ENCODE measurements around the gene POLR1F. TPM values are rescaled to one million over a fixed set of nuclear protein-coding genes. Genes with fewer than 3 reads are reported as not detected.

POLR1F gene
- total RNA-seq, 1 experiment from 2014 or later, result 19.8 TPM

DNA sequence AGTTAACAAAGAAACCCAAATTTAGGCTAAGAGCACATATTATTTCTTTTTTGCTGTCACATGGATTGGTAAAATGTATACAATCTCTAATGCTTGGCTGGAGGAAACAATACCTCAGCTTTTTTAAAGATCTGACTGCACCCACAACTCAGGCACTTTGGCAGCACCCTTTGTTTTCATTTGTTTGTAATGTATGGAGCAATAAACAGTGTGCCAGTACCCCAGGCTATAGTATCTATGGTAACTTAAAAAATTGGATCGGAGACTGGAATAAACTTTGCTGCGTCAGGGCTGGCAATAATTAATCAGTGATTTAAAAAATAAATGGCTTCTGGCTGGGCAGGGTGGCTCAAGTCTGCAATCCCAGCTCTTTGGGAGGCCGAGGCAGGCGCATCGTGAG, 27.2 kb downstream of the POLR1F start:
- no peaks in the 10 kb centered on the region for H3K36me3 ChIP-seq (ENCODE audit: low read depth, low read length)
- no peaks in the 10 kb centered on the region for H3K4me1 ChIP-seq (ENCODE audit: insufficient read depth, low read length)
- H2AFZ ChIP-seq (ENCODE audit: low read length), result no peak overlapping the region
- TF ChIP-seq EZH2phosphoT487 (IDR thresholded peaks at IDR 0.05; ENCODE audit: borderline replicate concordance, low read length), result no peak
- no peak for TF ChIP-seq EZH2 (IDR thresholded peaks at IDR 0.05; ENCODE audit: low read length, unreplicated experiment)
- TF ChIP-seq, protein P1, sequence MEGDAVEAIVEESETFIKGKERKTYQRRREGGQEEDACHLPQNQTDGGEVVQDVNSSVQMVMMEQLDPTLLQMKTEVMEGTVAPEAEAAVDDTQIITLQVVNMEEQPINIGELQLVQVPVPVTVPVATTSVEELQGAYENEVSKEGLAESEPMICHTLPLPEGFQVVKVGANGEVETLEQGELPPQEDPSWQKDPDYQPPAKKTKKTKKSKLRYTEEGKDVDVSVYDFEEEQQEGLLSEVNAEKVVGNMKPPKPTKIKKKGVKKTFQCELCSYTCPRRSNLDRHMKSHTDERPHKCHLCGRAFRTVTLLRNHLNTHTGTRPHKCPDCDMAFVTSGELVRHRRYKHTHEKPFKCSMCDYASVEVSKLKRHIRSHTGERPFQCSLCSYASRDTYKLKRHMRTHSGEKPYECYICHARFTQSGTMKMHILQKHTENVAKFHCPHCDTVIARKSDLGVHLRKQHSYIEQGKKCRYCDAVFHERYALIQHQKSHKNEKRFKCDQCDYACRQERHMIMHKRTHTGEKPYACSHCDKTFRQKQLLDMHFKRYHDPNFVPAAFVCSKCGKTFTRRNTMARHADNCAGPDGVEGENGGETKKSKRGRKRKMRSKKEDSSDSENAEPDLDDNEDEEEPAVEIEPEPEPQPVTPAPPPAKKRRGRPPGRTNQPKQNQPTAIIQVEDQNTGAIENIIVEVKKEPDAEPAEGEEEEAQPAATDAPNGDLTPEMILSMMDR (conservative IDR thresholded peaks at IDR 0.05; ENCODE audit: low read depth, low read length), result no peak
- no peaks in the 10 kb centered on the region for H3F3A ChIP-seq (ENCODE audit: low read length, unreplicated experiment)
- no peak for DNase-seq
- no peaks in the 10 kb centered on the region for H4K20me1 ChIP-seq (ENCODE audit: low read length)
- no peak overlapping the region for H3K4me2 ChIP-seq (ENCODE audit: low read length)
- no peak overlapping the region for H3K4me3 ChIP-seq (ENCODE audit: low read length)
- H3K27me3 ChIP-seq (ENCODE audit: low read length), result no peaks in the 10 kb centered on the region
- no peak for ATAC-seq
- H3K27ac ChIP-seq (ENCODE audit: low read length), result no peak overlapping the region
- no peaks in the 10 kb centered on the region for H3K79me2 ChIP-seq (ENCODE audit: low read length)
- ChIA-PET CTCF (no interaction called here), POLR2A (ENCODE audit: unreplicated experiment) (no interaction called here)
- H3K9me3 ChIP-seq (ENCODE audit: low read length), result no peaks in the 10 kb centered on the region
- H3K9me2 ChIP-seq (replicated peaks; ENCODE audit: low read length), result no peaks in the 10 kb centered on the region
- intact Hi-C loops (cut with micrococcal nuclease), result no loop called here
- no TSS peak for BruUV-seq (replicated peaks)
- H3K9ac ChIP-seq (ENCODE audit: low read length), result no peak overlapping the region

- H4K20me1 ChIP-seq (ENCODE audit: low read length), result no peaks in the 10 kb centered on the region
- H3K9ac ChIP-seq (ENCODE audit: low read length), result no peak overlapping the region
- no peaks in the 10 kb centered on the region for H3K9me3 ChIP-seq (ENCODE audit: low read length)
- ATAC-seq, result no peak
- H3K27ac ChIP-seq (ENCODE audit: low read length), result no peak overlapping the region
- H2AFZ ChIP-seq (ENCODE audit: low read length), result no peak overlapping the region
- 0 out of 2 replicates have a peak, but pooled peaks cover 3% of the 10 kb centered on the region for H3K27me3 ChIP-seq (ENCODE audit: low read length)
- TF ChIP-seq EZH2 (IDR thresholded peaks at IDR 0.05; ENCODE audit: low read length, unreplicated experiment) (no peak), EZH2phosphoT487 (IDR thresholded peaks at IDR 0.05; ENCODE audit: borderline replicate concordance, low read length) (no peak)
- TF ChIP-seq, protein P1 (conservative IDR thresholded peaks at IDR 0.05; ENCODE audit: low read depth, low read length), result no peak
- H3K4me2 ChIP-seq (ENCODE audit: low read length), result no peak overlapping the region
- DNase-seq, result no peak
- no peaks in the 10 kb centered on the region for H3K4me1 ChIP-seq (ENCODE audit: insufficient read depth, low read length)
- CTCF ChIA-PET, result no interaction called here
- no TSS peak for BruUV-seq (replicated peaks)
- H3K4me3 ChIP-seq (ENCODE audit: low read length), result no peak overlapping the region
- POLR2A ChIA-PET (ENCODE audit: unreplicated experiment), result no interaction called here
- intact Hi-C loops (cut with micrococcal nuclease), result no loop called here
- no peaks in the 10 kb centered on the region for H3K79me2 ChIP-seq (ENCODE audit: low read length)
- H3F3A ChIP-seq (ENCODE audit: low read length, unreplicated experiment), result no peaks in the 10 kb centered on the region
- no peaks in the 10 kb centered on the region for H3K9me2 ChIP-seq (replicated peaks; ENCODE audit: low read length)
- H3K36me3 ChIP-seq (ENCODE audit: low read depth, low read length), result no peaks in the 10 kb centered on the region
These were observed 31.7 kb downstream of the POLR1F start for GRCh38 chr7:19677180-19677579.

DNA sequence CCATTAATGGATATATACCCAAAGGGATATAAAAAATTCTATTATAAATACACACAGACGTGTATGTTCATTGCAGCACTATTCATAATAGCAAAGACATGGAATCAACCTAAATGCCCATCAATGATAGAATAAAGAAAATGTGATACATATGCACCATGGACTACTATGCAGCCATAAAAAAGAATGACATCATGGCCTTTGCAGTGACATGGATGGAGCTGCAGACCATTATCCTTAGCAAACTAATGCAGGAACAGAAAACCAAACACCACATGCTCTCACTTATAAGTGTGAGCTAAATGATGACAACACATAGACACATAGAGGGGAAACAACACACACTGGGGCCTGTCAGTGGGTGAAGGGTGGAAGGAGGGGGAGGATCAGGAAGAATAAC, 33.0 kb downstream of the POLR1F start:
- H3K27ac ChIP-seq (ENCODE audit: low read length), result no peak overlapping the region
- H3K9me3 ChIP-seq (ENCODE audit: low read length), result no peaks in the 10 kb centered on the region
- intact Hi-C loops (cut with micrococcal nuclease), result no loop called here
- ChIA-PET POLR2A (ENCODE audit: unreplicated experiment) (no interaction called here), CTCF (no interaction called here)
- H3F3A ChIP-seq (ENCODE audit: low read length, unreplicated experiment), result no peaks in the 10 kb centered on the region
- H3K36me3 ChIP-seq (ENCODE audit: low read depth, low read length), result no peaks in the 10 kb centered on the region
- no peak overlapping the region for H2AFZ ChIP-seq (ENCODE audit: low read length)
- no peak overlapping the region for H3K9ac ChIP-seq (ENCODE audit: low read length)
- ATAC-seq (no peak), DNase-seq (no peak)
- BruUV-seq (replicated peaks), result no TSS peak
- H3K79me2 ChIP-seq (ENCODE audit: low read length), result no peaks in the 10 kb centered on the region
- no peaks in the 10 kb centered on the region for H3K4me1 ChIP-seq (ENCODE audit: insufficient read depth, low read length)
- no peaks in the 10 kb centered on the region for H4K20me1 ChIP-seq (ENCODE audit: low read length)
- no peaks in the 10 kb centered on the region for H3K9me2 ChIP-seq (replicated peaks; ENCODE audit: low read length)
- H3K4me2 ChIP-seq (ENCODE audit: low read length), result no peak overlapping the region
- no peak overlapping the region for H3K4me3 ChIP-seq (ENCODE audit: low read length)
- TF ChIP-seq EZH2 (IDR thresholded peaks at IDR 0.05; ENCODE audit: low read length, unreplicated experiment) (no peak), EZH2phosphoT487 (IDR thresholded peaks at IDR 0.05; ENCODE audit: borderline replicate concordance, low read length) (no peak)
- TF ChIP-seq, protein P1 (conservative IDR thresholded peaks at IDR 0.05; ENCODE audit: low read depth, low read length), result no peak
- 0 out of 2 replicates have a peak, but pooled peaks cover 3% of the 10 kb centered on the region for H3K27me3 ChIP-seq (ENCODE audit: low read length)
